Measurements from ENCODE around the gene MCTP2. TPM values are rescaled to one million over a fixed set of nuclear protein-coding genes. Genes with fewer than 3 reads are reported as not detected.

The MCTP2 gene
- total and polyA plus RNA-seq, 2 of the 13 experiments (the other 11 are each of a cell fraction or from before 2014, with no cell fraction given), result 5.1 to 8.6 TPM

GRCh38 chr15:94230883-94231722 lies at the start of gene MCTP2 (continued):
- TF ChIP-seq ZBTB10 (CRISPR knock-in tag; IDR thresholded peaks at IDR 0.05; ENCODE audit: borderline replicate concordance) (no peak), ZNF253 (CRISPR knock-in tag; IDR thresholded peaks at IDR 0.05; ENCODE audit: borderline replicate concordance) (no peak), POLR2A (IDR thresholded peaks at IDR 0.05; ENCODE audit: insufficient read depth in 1 of 2, low read depth in 2 of 2, low read length in 2 of 2) (peak; percentile 17 to 52; a peak in 2 of 4 replicates), HOXA9 (CRISPR knock-in tag; IDR thresholded peaks at IDR 0.05; ENCODE audit: borderline replicate concordance) (no peak), SALL1 (CRISPR knock-in tag; IDR thresholded peaks at IDR 0.05) (no peak), TRAFD1 (CRISPR knock-in tag; IDR thresholded peaks at IDR 0.05; ENCODE audit: borderline replicate concordance) (no peak), ZNF776 (CRISPR knock-in tag; IDR thresholded peaks at IDR 0.05) (no peak), CBX5 (CRISPR knock-in tag; IDR thresholded peaks at IDR 0.05; ENCODE audit: borderline replicate concordance) (no peak), ZNF598 (CRISPR knock-in tag; IDR thresholded peaks at IDR 0.05; ENCODE audit: borderline replicate concordance) (0 out of 2 replicates have a peak, but pooled peaks have one; percentile 41), TCF7 (IDR thresholded peaks at IDR 0.05; ENCODE audit: low read depth) (no peak), GLI4 (CRISPR knock-in tag; IDR thresholded peaks at IDR 0.05; ENCODE audit: borderline replicate concordance) (no peak)
- TF ChIP-seq, protein P1, sequence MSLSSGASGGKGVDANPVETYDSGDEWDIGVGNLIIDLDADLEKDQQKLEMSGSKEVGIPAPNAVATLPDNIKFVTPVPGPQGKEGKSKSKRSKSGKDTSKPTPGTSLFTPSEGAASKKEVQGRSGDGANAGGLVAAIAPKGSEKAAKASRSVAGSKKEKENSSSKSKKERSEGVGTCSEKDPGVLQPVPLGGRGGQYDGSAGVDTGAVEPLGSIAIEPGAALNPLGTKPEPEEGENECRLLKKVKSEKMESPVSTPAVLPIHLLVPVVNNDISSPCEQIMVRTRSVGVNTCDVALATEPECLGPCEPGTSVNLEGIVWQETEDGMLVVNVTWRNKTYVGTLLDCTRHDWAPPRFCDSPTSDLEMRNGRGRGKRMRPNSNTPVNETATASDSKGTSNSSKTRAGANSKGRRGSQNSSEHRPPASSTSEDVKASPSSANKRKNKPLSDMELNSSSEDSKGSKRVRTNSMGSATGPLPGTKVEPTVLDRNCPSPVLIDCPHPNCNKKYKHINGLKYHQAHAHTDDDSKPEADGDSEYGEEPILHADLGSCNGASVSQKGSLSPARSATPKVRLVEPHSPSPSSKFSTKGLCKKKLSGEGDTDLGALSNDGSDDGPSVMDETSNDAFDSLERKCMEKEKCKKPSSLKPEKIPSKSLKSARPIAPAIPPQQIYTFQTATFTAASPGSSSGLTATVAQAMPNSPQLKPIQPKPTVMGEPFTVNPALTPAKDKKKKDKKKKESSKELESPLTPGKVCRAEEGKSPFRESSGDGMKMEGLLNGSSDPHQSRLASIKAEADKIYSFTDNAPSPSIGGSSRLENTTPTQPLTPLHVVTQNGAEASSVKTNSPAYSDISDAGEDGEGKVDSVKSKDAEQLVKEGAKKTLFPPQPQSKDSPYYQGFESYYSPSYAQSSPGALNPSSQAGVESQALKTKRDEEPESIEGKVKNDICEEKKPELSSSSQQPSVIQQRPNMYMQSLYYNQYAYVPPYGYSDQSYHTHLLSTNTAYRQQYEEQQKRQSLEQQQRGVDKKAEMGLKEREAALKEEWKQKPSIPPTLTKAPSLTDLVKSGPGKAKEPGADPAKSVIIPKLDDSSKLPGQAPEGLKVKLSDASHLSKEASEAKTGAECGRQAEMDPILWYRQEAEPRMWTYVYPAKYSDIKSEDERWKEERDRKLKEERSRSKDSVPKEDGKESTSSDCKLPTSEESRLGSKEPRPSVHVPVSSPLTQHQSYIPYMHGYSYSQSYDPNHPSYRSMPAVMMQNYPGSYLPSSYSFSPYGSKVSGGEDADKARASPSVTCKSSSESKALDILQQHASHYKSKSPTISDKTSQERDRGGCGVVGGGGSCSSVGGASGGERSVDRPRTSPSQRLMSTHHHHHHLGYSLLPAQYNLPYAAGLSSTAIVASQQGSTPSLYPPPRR (CRISPR knock-in tag; IDR thresholded peaks at IDR 0.05; ENCODE audit: borderline replicate concordance), result no peak
- TF ChIP-seq, protein P2, sequence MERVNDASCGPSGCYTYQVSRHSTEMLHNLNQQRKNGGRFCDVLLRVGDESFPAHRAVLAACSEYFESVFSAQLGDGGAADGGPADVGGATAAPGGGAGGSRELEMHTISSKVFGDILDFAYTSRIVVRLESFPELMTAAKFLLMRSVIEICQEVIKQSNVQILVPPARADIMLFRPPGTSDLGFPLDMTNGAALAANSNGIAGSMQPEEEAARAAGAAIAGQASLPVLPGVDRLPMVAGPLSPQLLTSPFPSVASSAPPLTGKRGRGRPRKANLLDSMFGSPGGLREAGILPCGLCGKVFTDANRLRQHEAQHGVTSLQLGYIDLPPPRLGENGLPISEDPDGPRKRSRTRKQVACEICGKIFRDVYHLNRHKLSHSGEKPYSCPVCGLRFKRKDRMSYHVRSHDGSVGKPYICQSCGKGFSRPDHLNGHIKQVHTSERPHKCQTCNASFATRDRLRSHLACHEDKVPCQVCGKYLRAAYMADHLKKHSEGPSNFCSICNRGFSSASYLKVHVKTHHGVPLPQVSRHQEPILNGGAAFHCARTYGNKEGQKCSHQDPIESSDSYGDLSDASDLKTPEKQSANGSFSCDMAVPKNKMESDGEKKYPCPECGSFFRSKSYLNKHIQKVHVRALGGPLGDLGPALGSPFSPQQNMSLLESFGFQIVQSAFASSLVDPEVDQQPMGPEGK (CRISPR knock-in tag; IDR thresholded peaks at IDR 0.05), result peak; percentile 99
- TF ChIP-seq, protein P3, sequence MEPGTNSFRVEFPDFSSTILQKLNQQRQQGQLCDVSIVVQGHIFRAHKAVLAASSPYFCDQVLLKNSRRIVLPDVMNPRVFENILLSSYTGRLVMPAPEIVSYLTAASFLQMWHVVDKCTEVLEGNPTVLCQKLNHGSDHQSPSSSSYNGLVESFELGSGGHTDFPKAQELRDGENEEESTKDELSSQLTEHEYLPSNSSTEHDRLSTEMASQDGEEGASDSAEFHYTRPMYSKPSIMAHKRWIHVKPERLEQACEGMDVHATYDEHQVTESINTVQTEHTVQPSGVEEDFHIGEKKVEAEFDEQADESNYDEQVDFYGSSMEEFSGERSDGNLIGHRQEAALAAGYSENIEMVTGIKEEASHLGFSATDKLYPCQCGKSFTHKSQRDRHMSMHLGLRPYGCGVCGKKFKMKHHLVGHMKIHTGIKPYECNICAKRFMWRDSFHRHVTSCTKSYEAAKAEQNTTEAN (CRISPR knock-in tag; conservative IDR thresholded peaks at IDR 0.05), result no peak

Data from HepG2 (cell line).